Caco-2 (cell line): ENCODE measurements around the gene INAFM2. TPM values are rescaled to one million over a fixed set of nuclear protein-coding genes. Genes with fewer than 3 reads are reported as not detected.
A peak's percentile ranks its signal among the peaks of the same experiment; 100 is the strongest.

Experiments used
- BruUV-seq: library from RNA; stranded (reverse); fragments of 400-500 nt; replicated peaks from 2 replicates; lab custom pipeline; 2021; lab: Mats Ljungman, UMichigan
- CTCF ChIA-PET: fragments of 300-600 bp; sonication (Branson Sonifier 250); formaldehyde crosslinking; loops from one replicate; lab custom pipeline; 2022; ENCODE audit warnings: antibody characterized with exemption; lab: Charles Lee
- POLR2A ChIA-PET: fragments of 300-600 bp; sonication (Branson Sonifier 250); formaldehyde crosslinking; loops from one replicate; lab custom pipeline; 2022; ENCODE audit warnings: antibody characterized with exemption; lab: Charles Lee
- DNase-seq, 2 experiments: peaks; one replicate each; pipeline versions ENCODE4 v3.0.0 to v3.0.0-alpha.2; 2020 to 2022
- H3K27me3 ChIP-seq: replicated peaks from 2 replicates; pipeline ENCODE4 v1.6.0; 2011; ENCODE audit warnings: low read length; ENCODE audit not compliant: control insufficient read depth, insufficient read depth
- H3K36me3 ChIP-seq: 2 replicates; pipeline ENCODE4 v1.5.1; 2011; ENCODE audit warnings: low read length; ENCODE audit not compliant: control insufficient read depth, insufficient read depth
- H3K4me1 ChIP-seq: fragments of 250-450 bp; sonication (Bioruptor Pico); 2 replicates; pipeline ENCODE4 v1.5.1; 2020; ENCODE audit warnings: mild to moderate bottlenecking
- H3K4me3 ChIP-seq: 2 replicates; pipeline ENCODE4 v1.5.1; 2011; ENCODE audit warnings: low read depth, mild to moderate bottlenecking, control low read depth, low read length
- H3K9me3 ChIP-seq: fragments of 250-450 bp; sonication (Bioruptor Pico); 2 replicates; pipeline ENCODE4 v1.5.1; 2020; ENCODE audit warnings: mild to moderate bottlenecking, moderate library complexity
- H3K27ac Mint-ChIP-seq: one replicate; pipeline ENCODE4 v1.8.0; 2022; ENCODE audit warnings: mixed read lengths; ENCODE audit not compliant: unreplicated experiment
- H3K27me3 Mint-ChIP-seq: one replicate; pipeline ENCODE4 v1.8.0; 2022; ENCODE audit warnings: mixed read lengths; ENCODE audit not compliant: insufficient read depth, unreplicated experiment
- H3K36me3 Mint-ChIP-seq: one replicate; pipeline ENCODE4 v1.8.0; 2022; ENCODE audit warnings: mild to moderate bottlenecking, mixed read lengths; ENCODE audit not compliant: insufficient read depth, unreplicated experiment
- H3K4me1 Mint-ChIP-seq: one replicate; pipeline ENCODE4 v1.8.0; 2022; ENCODE audit warnings: low read depth, mixed read lengths; ENCODE audit not compliant: unreplicated experiment
- H3K4me3 Mint-ChIP-seq: one replicate; pipeline ENCODE4 v1.8.0; 2022; ENCODE audit warnings: mild to moderate bottlenecking, moderate library complexity, mixed read lengths; ENCODE audit not compliant: unreplicated experiment
- H3K9me3 Mint-ChIP-seq: one replicate; pipeline ENCODE4 v1.8.0; 2022; ENCODE audit warnings: mixed read lengths; ENCODE audit not compliant: unreplicated experiment
- CTCF ChIP-seq, 2 experiments: fragments of 200-600 bp in 1 of 2; IDR thresholded peaks; 1 replicate in 1 of 2; 2 replicates in 1 of 2; pipeline versions ENCODE4 v1.5.1 to v1.8.0; 2011 to 2022; ENCODE audit warnings: antibody characterized with exemption in 1 of 2, control low read depth in 1 of 2, inconsistent platforms in 1 of 2, low read depth in 1 of 2, low read length in 1 of 2, mild to moderate bottlenecking in 1 of 2, moderate library complexity in 1 of 2; ENCODE audit not compliant: insufficient read depth in 1 of 2, severe bottlenecking in 1 of 2, unreplicated experiment in 1 of 2
- intact Hi-C: fragments of 100-400 bp; cut with micrococcal nuclease; formaldehyde crosslinking; loops from one replicate; pipeline ENCODE4 v1.10.0; 2022; ENCODE audit not compliant: unreplicated experiment
- total RNA-seq: library from RNA; stranded (reverse); gene quantifications from 2 replicates; pipeline ENCODE4 v1.2.3, GENCODE V29; 2022

INAFM2 gene
- total RNA-seq, 1 experiment from 2014 or later: 13.4 TPM

- Mint-ChIP-seq H3K9me3 (no peaks in the 10 kb centered on the region), H3K4me1 (peaks cover 26% of the 10 kb centered on the region), H3K27me3 (no peaks in the 10 kb centered on the region), H3K27ac (no peak overlapping the region), H3K4me3 (no peak overlapping the region), H3K36me3 (no peaks in the 10 kb centered on the region)
- ChIA-PET POLR2A (interaction anchor here (0.6 kb wide), 2 partner anchors 10 to 56 kb away, joined by 3 to 6 read pairs; no protein-coding TSS in a partner anchor), CTCF (interaction anchor here (0.6 to 6.1 kb wide), 19 partner anchors 10 to 806 kb away, joined by 3 to 60 read pairs (median 6); partner anchors contain the start of genes INAFM2, IVD, KNSTRN and PLCB2)
- no TSS peak for BruUV-seq
- peak; percentile 91 to 95 for TF ChIP-seq CTCF (IDR thresholded peaks at IDR 0.05; ENCODE audit: insufficient read depth in 1 of 2, low read depth in 1 of 2, low read length in 1 of 2, severe bottlenecking in 1 of 2, unreplicated experiment in 1 of 2)
- Histone ChIP-seq H3K9me3 (no peaks in the 10 kb centered on the region), H3K4me1 (peaks cover 22% of the 10 kb centered on the region), H3K27me3 (no peaks in the 10 kb centered on the region), H3K4me3 (no peak overlapping the region), H3K36me3 (no peaks in the 10 kb centered on the region)
- DNase-seq: peak; percentile 84 to 87
- intact Hi-C loops: loop anchor here (1.0 kb wide), 2 partner anchors 17 to 59 kb away; no protein-coding TSS in a partner anchor
Measured at GRCh38 chr15:40338041-40338657, 14.7 kb downstream of the INAFM2 start.

GRCh38 chr15:40338921-40339620 lies 15.6 kb downstream of the INAFM2 start:
- Mint-ChIP-seq H3K4me1 (peaks cover 23% of the 10 kb centered on the region), H3K27ac (no peak overlapping the region), H3K36me3 (no peaks in the 10 kb centered on the region), H3K9me3 (no peaks in the 10 kb centered on the region), H3K4me3 (no peak overlapping the region), H3K27me3 (no peaks in the 10 kb centered on the region)
- peaks cover 22% of the 10 kb centered on the region for H3K4me1 ChIP-seq
- intact Hi-C loops: loop anchor here (1.0 kb wide), 3 partner anchors 18 to 82 kb away; no protein-coding TSS in a partner anchor
- H3K4me3 ChIP-seq: no peak overlapping the region
- POLR2A ChIA-PET: no interaction called here
- no peak for DNase-seq
- no peak for TF ChIP-seq CTCF (IDR thresholded peaks at IDR 0.05; ENCODE audit: insufficient read depth in 1 of 2, low read depth in 1 of 2, low read length in 1 of 2, severe bottlenecking in 1 of 2, unreplicated experiment in 1 of 2)
- no peaks in the 10 kb centered on the region for H3K36me3 ChIP-seq
- CTCF ChIA-PET: interaction anchor here (1.2 to 6.1 kb wide), 7 partner anchors 11 to 122 kb away, joined by 3 to 60 read pairs (median 13); partner anchors contain the start of gene INAFM2
- H3K9me3 ChIP-seq: no peaks in the 10 kb centered on the region
- H3K27me3 ChIP-seq: no peaks in the 10 kb centered on the region
- BruUV-seq: no TSS peak

- CTCF ChIA-PET: interaction anchor here (0.8 to 6.1 kb wide), 5 partner anchors 13 to 122 kb away, joined by 3 to 60 read pairs (median 4); partner anchors contain the start of gene INAFM2
- Histone ChIP-seq H3K36me3 (no peaks in the 10 kb centered on the region), H3K4me1 (peaks cover 20% of the 10 kb centered on the region), H3K27me3 (no peaks in the 10 kb centered on the region), H3K9me3 (no peaks in the 10 kb centered on the region), H3K4me3 (no peak overlapping the region)
- H3K4me3 Mint-ChIP-seq: no peak overlapping the region
- no peaks in the 10 kb centered on the region for H3K27me3 Mint-ChIP-seq
- peaks cover 19% of the 10 kb centered on the region for H3K4me1 Mint-ChIP-seq
- no peak overlapping the region for H3K27ac Mint-ChIP-seq
- TF ChIP-seq CTCF (IDR thresholded peaks at IDR 0.05; ENCODE audit: insufficient read depth in 1 of 2, low read depth in 1 of 2, low read length in 1 of 2, severe bottlenecking in 1 of 2, unreplicated experiment in 1 of 2): peak; percentile 10 to 27
- POLR2A ChIA-PET: no interaction called here
- intact Hi-C loops: loop anchor here (1.0 kb wide), 1 partner anchor 82 kb away; no protein-coding TSS in a partner anchor
- no peaks in the 10 kb centered on the region for H3K9me3 Mint-ChIP-seq
- BruUV-seq: no TSS peak
- DNase-seq: no peak
- H3K36me3 Mint-ChIP-seq: no peaks in the 10 kb centered on the region
Measured at GRCh38 chr15:40339621-40339945, 16.1 kb downstream of the INAFM2 start.
